H1 (cell line): ENCODE measurements around the gene OPCML. TPM values are rescaled to one million over a fixed set of nuclear protein-coding genes. Genes with fewer than 3 reads are reported as not detected.
A peak's percentile ranks its signal among the peaks of the same experiment; 100 is the strongest.

ENCODE experiments used
- CTCF ChIA-PET: fragments of 300-600 bp; sonication (Branson Sonifier 250); formaldehyde crosslinking; loops from one replicate; lab custom pipeline; 2021; ENCODE audit not compliant: partially characterized antibody; lab: Charles Lee
- POLR2A ChIA-PET: fragments of 300-600 bp; sonication (Branson Sonifier 250); formaldehyde crosslinking; loops from one replicate; lab custom pipeline; 2021; ENCODE audit warnings: inconsistent platforms; ENCODE audit not compliant: partially characterized antibody; lab: Charles Lee
- DNase-seq, 2 experiments: peaks; one replicate each; pipeline versions ENCODE4 v3.0.0 to v3.0.0-alpha.2; 2010 to 2022; ENCODE audit warnings: low spot score in 2 of 2, low read depth in 1 of 2, mixed read lengths in 1 of 2
- FAIRE-seq: peaks from 2 replicates; lab custom pipeline; 2011; peaks lifted over from hg19 to GRCh38; lab: Jason Lieb, UNC
- H2AFZ ChIP-seq: 2 replicates; pipeline ENCODE4 v1.8.1; 2012; ENCODE audit warnings: low read length, inconsistent platforms
- H2AK5ac ChIP-seq: 2 replicates; pipeline ENCODE4 v1.6.1; 2013; ENCODE audit warnings: low read depth, low read length
- H2BK120ac ChIP-seq: replicated peaks from 2 replicates; pipeline ENCODE3; 2013; ENCODE audit warnings: low read depth, low read length, inconsistent platforms
- H2BK12ac ChIP-seq: 2 replicates; pipeline ENCODE4 v1.6.1; 2013; ENCODE audit warnings: low read depth, low read length
- H2BK15ac ChIP-seq: 2 replicates; pipeline ENCODE4 v1.6.1; 2013; ENCODE audit warnings: low read length
- H2BK20ac ChIP-seq: 2 replicates; pipeline ENCODE4 v1.6.1; 2013; ENCODE audit warnings: low read length
- H2BK5ac ChIP-seq: 2 replicates; pipeline ENCODE4 v1.6.1; 2013; ENCODE audit warnings: low read depth, low read length
- H3K14ac ChIP-seq: 2 replicates; pipeline ENCODE4 v1.6.1; 2013; ENCODE audit warnings: inconsistent platforms; ENCODE audit not compliant: insufficient read length
- H3K18ac ChIP-seq: 2 replicates; pipeline ENCODE4 v1.6.1; 2013; ENCODE audit warnings: low read length; ENCODE audit errors: extremely low read depth
- H3K23ac ChIP-seq: 2 replicates; pipeline ENCODE4 v1.6.1; 2013; ENCODE audit warnings: inconsistent platforms; ENCODE audit not compliant: insufficient read length
- H3K23me2 ChIP-seq: 2 replicates; pipeline ENCODE4 v1.6.1; 2013; ENCODE audit warnings: low read depth, low read length
- H3K27ac ChIP-seq: 2 replicates; pipeline ENCODE4 v1.6.1; 2011; ENCODE audit warnings: low read depth, low read length, inconsistent platforms
- H3K27me3 ChIP-seq, 4 experiments: replicated peaks in 1 of 4; 1 replicate in 1 of 4; 2 replicates in 3 of 4; pipeline versions ENCODE4 v1.6.1 to v1.8.1; 2011 to 2013; ENCODE audit warnings: low read length in 3 of 4, mild to moderate bottlenecking in 3 of 4, inconsistent platforms in 2 of 4, mixed read lengths in 2 of 4, moderate library complexity in 1 of 4; ENCODE audit not compliant: control insufficient read depth in 3 of 4, insufficient read depth in 3 of 4; ENCODE audit errors: extremely low read depth in 1 of 4
- H3K36me3 ChIP-seq, 4 experiments: 2 replicates each; pipeline versions ENCODE4 v1.6.1 to v1.8.1; 2011 to 2013; ENCODE audit warnings: mild to moderate bottlenecking in 4 of 4, low read length in 3 of 4, moderate library complexity in 2 of 4, control low read depth in 1 of 4, inconsistent platforms in 1 of 4; ENCODE audit not compliant: insufficient read depth in 4 of 4, control insufficient read depth in 2 of 4
- H3K4ac ChIP-seq: replicated peaks from 2 replicates; pipeline ENCODE3; 2013; ENCODE audit warnings: low read length, low read depth, mixed read lengths, inconsistent platforms; ENCODE audit not compliant: insufficient read length
- H3K4me1 ChIP-seq, 4 experiments: replicated peaks in 1 of 4; 1 replicate in 1 of 4; 2 replicates in 3 of 4; pipeline versions ENCODE4 v1.6.1 to v1.8.1; 2011 to 2013; ENCODE audit warnings: low read length in 3 of 4, inconsistent platforms in 2 of 4, mixed read lengths in 1 of 4; ENCODE audit not compliant: insufficient read depth in 4 of 4, control insufficient read depth in 3 of 4
- H3K4me2 ChIP-seq, 2 experiments: 2 replicates each; pipeline versions ENCODE4 v1.6.1 to v1.8.1; 2011 to 2013; ENCODE audit warnings: low read depth in 2 of 2, low read length in 2 of 2, control low read depth in 1 of 2, inconsistent platforms in 1 of 2, mild to moderate bottlenecking in 1 of 2; ENCODE audit not compliant: insufficient read depth in 1 of 2
- H3K4me3 ChIP-seq, 4 experiments: fragments of 200-600, 300-600 bp in 1 of 4; sonication (generic), shearing (Covaris generic), sonication (Bioruptor Twin) in 1 of 4; 2 replicates each; pipeline versions ENCODE4 v1.5.1 to v1.8.1; 2011 to 2016; ENCODE audit warnings: low read length in 4 of 4, low read depth in 3 of 4, control low read depth in 2 of 4, inconsistent platforms in 2 of 4, mild to moderate bottlenecking in 2 of 4, mixed read lengths in 1 of 4, moderate library complexity in 1 of 4; ENCODE audit not compliant: insufficient read depth in 2 of 4; ENCODE audit errors: extremely low read depth in 1 of 4
- H3K56ac ChIP-seq: replicated peaks from 2 replicates; pipeline ENCODE3; 2013; ENCODE audit warnings: low read depth, mild to moderate bottlenecking, mixed read lengths, low read length, inconsistent platforms; ENCODE audit not compliant: insufficient read length
- H3K79me1 ChIP-seq: 2 replicates; pipeline ENCODE4 v1.6.1; 2013; ENCODE audit warnings: low read depth, low read length, control low read depth
- H3K79me2 ChIP-seq, 2 experiments: 2 replicates each; pipeline versions ENCODE4 v1.6.1 to v1.8.1; 2012 to 2013; ENCODE audit warnings: low read length in 2 of 2, mild to moderate bottlenecking in 2 of 2, inconsistent platforms in 1 of 2; ENCODE audit not compliant: insufficient read depth in 2 of 2, control insufficient read depth in 1 of 2
- H3K9ac ChIP-seq, 4 experiments: replicated peaks in 1 of 4; 1 replicate in 1 of 4; 2 replicates in 3 of 4; pipeline versions ENCODE4 v1.6.1 to v1.8.1; 2011 to 2013; ENCODE audit warnings: low read depth in 3 of 4, low read length in 3 of 4, control low read depth in 2 of 4, mild to moderate bottlenecking in 2 of 4, moderate library complexity in 2 of 4, inconsistent platforms in 1 of 4; ENCODE audit errors: extremely low read depth in 1 of 4
- H3K9me3 ChIP-seq, 2 experiments: 2 replicates each; pipeline versions ENCODE4 v1.6.1 to v1.8.1; 2012 to 2013; ENCODE audit warnings: mild to moderate bottlenecking in 2 of 2, moderate library complexity in 2 of 2, control low read depth in 1 of 2, inconsistent platforms in 1 of 2, low read depth in 1 of 2, low read length in 1 of 2, mixed read lengths in 1 of 2; ENCODE audit not compliant: insufficient read depth in 2 of 2
- H4K20me1 ChIP-seq, 2 experiments: replicated peaks in 1 of 2; 2 replicates each; pipeline versions ENCODE3 to v1.8.1; 2011 to 2013; ENCODE audit warnings: inconsistent platforms in 2 of 2, low read length in 2 of 2, mild to moderate bottlenecking in 1 of 2; ENCODE audit not compliant: insufficient read depth in 2 of 2, control insufficient read depth in 1 of 2
- H4K5ac ChIP-seq: 2 replicates; pipeline ENCODE4 v1.6.1; 2013; ENCODE audit warnings: low read length, low read depth, mixed read lengths, inconsistent platforms; ENCODE audit not compliant: insufficient read length
- H4K8ac ChIP-seq: 2 replicates; pipeline ENCODE4 v1.8.0; 2013; ENCODE audit warnings: mild to moderate bottlenecking, moderate library complexity, low read length, inconsistent platforms; ENCODE audit not compliant: insufficient read depth; ENCODE audit errors: extremely low read depth
- H4K91ac ChIP-seq: replicated peaks from 2 replicates; pipeline ENCODE3; 2013; ENCODE audit warnings: low read length, mixed read lengths, inconsistent platforms; ENCODE audit not compliant: insufficient read length
- CEBPB ChIP-seq: IDR thresholded peaks from 2 replicates; pipeline ENCODE4 v1.6.1; 2012; ENCODE audit warnings: low read depth, low read length
- FOSL1 ChIP-seq: IDR thresholded peaks from 2 replicates; pipeline ENCODE4 v1.6.1; 2011; ENCODE audit warnings: mild to moderate bottlenecking, low read depth, low read length, moderate library complexity; ENCODE audit not compliant: insufficient read depth
- RAD21 ChIP-seq, 2 experiments: IDR thresholded peaks in 1 of 2; conservative IDR thresholded peaks in 1 of 2; 2 replicates each; pipeline ENCODE4 v1.6.1; 2011; ENCODE audit warnings: low read depth in 2 of 2, low read length in 2 of 2, improper control_type of control experiment in 1 of 2, inconsistent platforms in 1 of 2, mild to moderate bottlenecking in 1 of 2, moderate library complexity in 1 of 2
- WGBS, 2 experiments: shearing (Covaris generic) in 1 of 2; methylation state at CpG; one replicate each; pipeline versions ENCODE4 v1.1.6 to v1.1.7; 2013 to 2015; ENCODE audit warnings: low lambda C conversion rate in 2 of 2, mixed read lengths in 2 of 2, inconsistent platforms in 1 of 2, low coverage in 1 of 2, missing lambda C conversion rate in 1 of 2; ENCODE audit not compliant: insufficient replicate concordance in 2 of 2, insufficient coverage in 1 of 2, insufficient read length in 1 of 2; ENCODE audit errors: extremely low coverage in 1 of 2, missing lambda C conversion rate in 1 of 2; 5-methylcytosine and 5-hydroxymethylcytosine counted together
- polyA plus RNA-seq, 7 experiments: library from polyadenylated mRNA; depleted of rRNA in 3 of 7; stranded (reverse) in 5 of 7; unstranded in 2 of 7; fragments of >200 nt in 5 of 7; fragments of 200-250 nt in 2 of 7; gene quantifications; 1 replicate in 5 of 7; 2 replicates in 1 of 7; 4 replicates in 1 of 7; pipeline versions ENCODE4 v1.2.1 to v1.2.3, GENCODE V29; 2011 to 2013; ENCODE audit warnings: missing spikeins in 2 of 7, mixed read lengths in 2 of 7
- total RNA-seq: library from RNA; stranded (reverse); fragmentation: NEBNext Ultra II Directional; extraction: Animal tissue kit (Norgen Biotek cat#: 25700); gene quantifications from 2 replicates; pipeline ENCODE4 v1.2.1, GENCODE V29; 2021

Gene OPCML
- total and polyA plus RNA-seq, 2 of the 8 experiments (the other 6 are each of a cell fraction or from before 2014, with no cell fraction given): 2.3 to 3.1 TPM

- Histone ChIP-seq H3K36me3 (no peaks in the 10 kb centered on the region), H3K4me1 (peaks cover 0 to 6% (median 3%) of the 10 kb centered on the region in 4 experiments; a peak in 4 of 7 replicates), H3K79me1 (no peaks in the 10 kb centered on the region), H3K23ac (no peak overlapping the region), H3K23me2 (no peaks in the 10 kb centered on the region), H2AFZ (no peak overlapping the region), H2BK15ac (no peak overlapping the region), H4K5ac (no peak overlapping the region), H3K4me3 (no peak overlapping the region), H3K9me3 (no peaks in the 10 kb centered on the region), H3K27me3 (no peaks in the 10 kb centered on the region), H3K4me2 (no peak overlapping the region), H4K8ac (no peak overlapping the region), H3K14ac (no peak overlapping the region), H3K9ac (no peak overlapping the region), H2BK12ac (no peak overlapping the region), H3K4ac (no peak overlapping the region), H3K18ac (no peak overlapping the region), H4K91ac (no peak overlapping the region), H3K56ac (no peak overlapping the region), H2BK5ac (no peak overlapping the region), H4K20me1 (no peaks in the 10 kb centered on the region), H2BK120ac (no peak overlapping the region), H2BK20ac (no peak overlapping the region), H2AK5ac (no peak overlapping the region), H3K79me2 (no peaks in the 10 kb centered on the region), H3K27ac (no peak overlapping the region)
- DNase-seq: no peak
- FAIRE-seq: no peak
- no peak for TF ChIP-seq FOSL1
- no peak for TF ChIP-seq CEBPB
- 0 out of 4 replicates have a peak, but pooled peaks of 1 of the 2 experiments have one; percentile 2 for TF ChIP-seq RAD21 (IDR thresholded peaks at IDR 0.05 in 1 of 2, conservative IDR thresholded peaks at IDR 0.05 in 1 of 2; ENCODE audit: low read depth in 2 of 2, low read length in 2 of 2)
- CTCF ChIA-PET: no interaction called here
- WGBS, 2 experiments: 88% methylated on average over 4 of the region's 4 CpGs; no CpG with 5 or more reads in 1 of the 2 experiments
- POLR2A ChIA-PET: interaction anchor here (1.1 kb wide), 1 partner anchor 11 kb away, joined by 4 read pairs; no protein-coding TSS in a partner anchor
Observed at GRCh38 chr11:132493801-132494200, 1038.5 kb downstream of the OPCML start.
